ACHN (cell line): ENCODE data around the gene GHRH.
A peak's percentile ranks its signal among the peaks of the same experiment; 100 is the strongest.

Experiments
- DNase-seq: peaks from one replicate; pipeline ENCODE4 v3.0.0-alpha.2; 2015
- in situ Hi-C: cut with HindIII; loops from 2 replicates; pipeline ENCODE4 v1.10.0; 2017; ENCODE audit warnings: low sequenced_read_pairs, low pct_ligation_motif_present, low pct_unique_long_range_greater_than_20kb

GHRH gene

GRCh38 chr20:37228082-37228481, 33.5 kb downstream of the GHRH start:
- in situ Hi-C loops, result no loop called here
- DNase-seq, result peak; percentile 17

DNA sequence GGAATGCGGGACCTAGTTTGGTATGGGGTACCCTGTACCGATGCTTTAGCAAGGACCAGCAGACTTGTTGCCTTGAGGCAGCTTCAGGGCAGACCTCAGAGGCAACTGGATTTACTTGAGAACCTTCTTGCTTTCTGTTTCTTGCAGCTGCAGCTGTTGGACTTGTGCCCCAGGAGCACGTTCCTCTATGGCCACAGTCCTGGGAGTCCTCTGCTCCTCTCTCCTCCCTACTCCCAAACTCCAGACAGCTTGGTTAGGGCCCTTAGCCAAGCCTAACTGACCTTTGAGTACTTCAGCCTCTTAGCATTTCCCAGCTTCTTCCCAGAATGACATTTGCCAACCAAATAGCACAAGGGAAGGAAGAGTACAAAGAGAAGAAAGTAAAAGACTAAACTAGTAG, 34.7 kb downstream of the GHRH start:
- in situ Hi-C loops, result no loop called here
- DNase-seq, result no peak

GRCh38 chr20:37225146-37225545, 36.5 kb downstream of the GHRH start:
- in situ Hi-C loops, result no loop called here
- DNase-seq, result no peak

- in situ Hi-C loops, result no loop called here
- peak; percentile 59 for DNase-seq
Observed at GRCh38 chr20:37223053-37223452, 38.6 kb downstream of the GHRH start.

- in situ Hi-C loops, result no loop called here
- no peak for DNase-seq
Observed at GRCh38 chr20:37222086-37222485, 39.5 kb downstream of the GHRH start.

- in situ Hi-C loops, result no loop called here
- DNase-seq, result no peak
Observed at GRCh38 chr20:37220731-37221130, 40.9 kb downstream of the GHRH start.

- in situ Hi-C loops, result no loop called here
- DNase-seq, result no peak
Observed at GRCh38 chr20:37219751-37220668, 41.6 kb downstream of the GHRH start.

DNA sequence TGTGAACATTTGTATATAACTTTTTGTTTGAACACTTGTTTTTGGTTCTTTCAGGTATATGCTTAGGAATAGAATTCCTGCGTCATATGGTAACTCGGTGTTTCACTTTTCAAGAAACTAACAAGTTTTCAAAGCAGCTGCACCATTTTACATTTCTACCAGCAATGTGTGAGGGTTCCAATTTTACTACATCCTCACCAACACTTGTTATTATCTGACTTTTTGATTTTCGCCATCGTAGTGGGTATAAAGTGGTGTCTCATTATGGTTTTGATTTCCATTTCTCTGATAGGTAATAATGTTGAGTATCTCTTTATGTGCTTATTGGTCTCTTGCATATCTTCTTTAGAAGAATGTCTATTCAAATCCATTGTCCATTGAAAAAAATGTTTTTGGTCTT, 42.6 kb downstream of the GHRH start:
- in situ Hi-C loops, result no loop called here

DNA sequence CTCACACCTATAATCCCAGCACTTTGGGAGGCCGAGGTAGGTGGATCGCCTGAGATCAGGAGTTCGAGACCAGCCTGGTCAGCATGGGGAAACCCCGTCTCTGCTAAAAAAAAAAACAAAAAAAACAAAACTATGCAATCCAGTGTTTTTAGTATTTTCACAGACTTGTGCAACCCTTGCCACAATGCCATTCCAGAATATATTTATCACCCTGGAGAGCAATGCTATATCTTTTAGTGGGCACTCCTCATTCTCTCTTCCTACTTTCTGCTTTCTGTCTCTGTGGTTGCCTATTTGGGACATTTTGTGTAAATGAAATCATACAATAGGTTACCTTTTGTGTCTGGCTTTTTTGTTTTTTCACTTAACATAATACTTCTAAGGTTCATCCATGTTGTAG, 43.2 kb downstream of the GHRH start:
- no peak for DNase-seq
- in situ Hi-C loops, result no loop called here

More for the DNA sequence above, 42.6 kb downstream of the GHRH start:
- no peak for DNase-seq

DNA sequence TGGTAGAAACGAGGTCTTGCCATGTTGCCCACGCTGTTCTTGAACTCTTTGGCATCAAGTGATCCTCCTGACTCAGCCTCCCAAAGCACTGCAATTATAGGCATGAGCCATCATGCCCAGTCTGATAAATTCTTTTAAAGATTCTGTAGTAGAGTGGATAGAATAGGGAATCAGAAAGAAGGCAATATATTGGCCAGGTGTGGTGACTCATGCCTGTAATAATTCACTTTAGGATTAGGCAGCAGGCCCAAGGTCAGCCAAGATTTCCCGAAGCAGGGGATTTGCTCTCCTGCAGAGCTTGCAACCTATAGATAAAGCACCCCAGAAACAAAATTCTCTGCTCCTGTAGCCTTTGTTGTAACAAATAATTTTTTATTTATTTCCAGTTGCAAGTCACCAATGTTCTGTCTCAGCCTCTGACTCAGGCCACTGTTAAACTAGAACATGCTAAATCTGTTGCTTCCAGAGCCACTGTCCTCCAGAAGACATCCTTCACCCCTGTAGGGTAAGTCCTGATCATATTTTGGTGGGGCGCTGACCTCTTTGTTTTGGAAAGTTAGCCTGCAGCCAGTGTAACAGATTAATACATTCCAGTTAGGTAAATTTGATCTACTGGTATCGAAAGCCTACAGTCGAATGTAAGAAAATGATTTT, 51.8 kb downstream of the GHRH start:
- in situ Hi-C loops, result no loop called here
- DNase-seq, result peak; percentile 8

DNA sequence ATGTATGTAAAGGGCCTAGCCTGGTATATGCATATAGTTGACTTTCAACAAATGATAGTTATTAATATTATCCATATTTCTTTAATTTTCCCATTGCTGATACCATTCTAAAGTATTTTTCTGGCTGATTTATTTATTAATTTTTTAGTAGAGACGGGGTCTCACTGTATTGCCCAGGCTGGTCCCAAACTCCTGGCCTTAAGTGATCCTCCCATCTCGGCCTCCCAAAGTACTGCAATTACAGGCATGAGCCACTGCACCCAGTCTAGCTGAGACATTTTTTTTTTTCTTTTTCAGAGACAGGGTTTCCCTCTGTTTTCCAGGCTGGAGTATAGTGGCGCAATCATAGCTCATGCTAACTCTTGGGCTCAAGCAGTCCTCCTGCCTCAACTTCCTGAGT, 52.4 kb downstream of the GHRH start:
- no peak for DNase-seq
- in situ Hi-C loops, result no loop called here

DNA sequence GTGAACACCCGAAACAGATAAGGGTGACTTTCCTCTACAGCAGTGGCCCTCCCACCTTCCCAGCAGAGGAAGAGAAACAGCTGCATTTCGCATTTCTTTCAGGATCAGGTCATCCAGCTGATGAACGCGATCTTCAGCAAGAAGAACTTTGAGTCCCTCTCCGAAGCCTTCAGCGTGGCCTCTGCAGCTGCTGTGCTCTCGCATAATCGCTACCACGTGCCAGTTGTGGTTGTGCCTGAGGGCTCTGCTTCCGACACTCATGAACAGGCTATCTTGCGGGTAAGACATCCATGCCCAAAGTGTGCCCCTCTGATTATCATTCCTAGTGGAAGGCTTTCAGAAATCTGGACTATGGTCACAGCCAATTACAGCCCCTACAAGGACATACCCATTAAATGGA, 54.4 kb downstream of the GHRH start:
- no peak for DNase-seq
- in situ Hi-C loops, result no loop called here

DNA sequence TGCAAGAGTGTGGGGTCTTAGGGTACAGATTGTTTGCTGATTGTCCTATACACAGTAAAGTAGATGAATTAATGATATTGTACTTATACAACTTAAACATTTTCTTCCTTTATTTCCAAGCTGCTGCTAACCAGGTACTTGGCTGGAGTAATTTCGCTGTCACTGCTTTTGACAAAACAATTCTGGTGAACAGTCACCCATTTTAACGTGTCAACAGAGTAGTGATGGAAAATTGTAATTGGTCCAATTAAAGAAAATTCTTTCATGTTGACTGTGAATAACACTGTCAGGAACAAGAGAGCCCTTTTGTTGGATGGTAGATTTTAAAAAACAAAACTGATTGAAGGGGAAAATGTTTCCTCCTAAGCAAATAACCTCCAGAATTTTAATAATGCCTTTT, 55.8 kb downstream of the GHRH start:
- in situ Hi-C loops, result no loop called here

GRCh38 chr20:37205130-37205529, 56.5 kb downstream of the GHRH start:
- no peak for DNase-seq
- in situ Hi-C loops, result no loop called here

More for the DNA sequence above, 55.8 kb downstream of the GHRH start:
- no peak for DNase-seq

DNA sequence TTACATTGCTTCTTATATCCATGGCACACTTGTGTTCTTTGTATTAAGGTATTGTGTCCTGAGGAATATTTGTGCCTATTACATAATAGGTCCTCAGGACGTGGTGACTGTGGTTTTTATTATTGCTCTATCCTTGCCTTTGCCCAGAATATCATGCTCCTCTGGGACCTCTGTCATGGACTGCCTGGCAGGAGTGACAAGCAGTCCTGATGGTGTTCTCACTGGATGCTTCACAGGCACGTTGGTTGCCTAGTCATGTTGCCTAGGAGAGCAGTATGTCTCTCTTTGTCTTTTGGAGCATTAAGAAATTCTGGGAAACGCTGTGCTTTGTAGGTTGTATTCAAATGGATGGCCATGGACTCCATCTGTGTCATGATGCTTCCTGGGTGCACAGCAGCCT, 57.6 kb downstream of the GHRH start:
- DNase-seq, result no peak
- in situ Hi-C loops, result no loop called here

DNA sequence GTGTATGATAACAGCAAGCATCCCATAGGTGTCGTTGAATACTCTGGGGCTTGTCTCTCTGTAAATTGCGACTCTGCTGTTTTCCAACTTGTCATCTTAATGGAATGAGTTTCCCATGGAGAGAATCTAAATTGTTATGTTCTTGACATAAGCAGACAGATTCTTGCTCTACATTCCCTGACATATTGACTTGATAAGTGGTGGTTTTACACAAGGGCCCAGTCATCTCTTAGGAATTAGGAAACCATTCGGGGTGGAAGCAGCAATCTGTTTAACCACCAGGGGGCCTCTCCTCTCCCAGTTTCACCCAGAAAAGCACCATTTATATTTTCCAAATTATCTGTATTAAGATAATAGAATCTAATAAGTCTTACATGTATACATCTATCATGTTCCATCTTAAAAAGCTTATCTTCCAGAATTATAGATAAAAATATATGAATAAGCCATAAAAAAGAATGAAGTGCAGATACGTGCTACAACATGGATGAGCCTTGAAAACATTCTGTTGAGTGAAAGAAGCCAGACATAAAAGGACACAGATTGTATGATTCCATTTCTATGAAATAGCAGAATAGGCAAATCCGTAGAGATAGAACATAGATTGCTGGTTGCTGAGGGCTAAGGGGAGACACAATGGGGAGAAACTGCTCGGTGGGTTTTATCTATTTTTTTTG, 59.2 kb downstream of the GHRH start:
- peak; percentile 94 for DNase-seq
- in situ Hi-C loops, result no loop called here

DNA sequence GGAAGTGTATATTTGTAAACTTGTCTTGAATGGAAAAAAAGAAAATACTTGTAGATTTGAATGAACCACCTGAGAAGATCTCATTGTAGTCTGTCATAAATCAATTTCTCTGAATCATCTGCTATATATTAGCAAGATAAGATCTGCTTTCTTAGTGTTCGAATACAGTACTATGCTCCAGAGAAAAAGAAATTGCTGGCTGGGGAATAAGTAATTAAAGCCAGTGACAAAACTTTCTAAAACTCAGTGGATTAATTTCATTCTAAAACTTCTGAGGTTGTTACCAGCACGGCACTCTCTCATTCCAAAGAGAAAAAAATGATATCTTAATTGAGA, 59.8 kb downstream of the GHRH start:
- DNase-seq, result no peak
- in situ Hi-C loops, result no loop called here
